MCF 10A (cell line): ENCODE data around the gene CBLN3. TPM values are rescaled to one million over a fixed set of nuclear protein-coding genes. Genes with fewer than 3 reads are reported as not detected.

Experiments used
- BruUV-seq: library from RNA; stranded (reverse); fragments of 400-500 nt; replicated peaks from 2 replicates; lab custom pipeline; 2021; lab: Mats Ljungman, UMichigan
- CTCF ChIA-PET: fragments of 300-600 bp; sonication (Branson Sonifier 250); formaldehyde crosslinking; extraction: SDS; loops from one replicate; lab custom pipeline; 2021; ENCODE audit warnings: antibody characterized with exemption, inconsistent platforms; lab: Yijun Ruan, JAX
- POLR2A ChIA-PET: fragments of 300-600, 350-650 bp; sonication (Branson Sonifier 250); formaldehyde crosslinking; extraction: SDS; loops from one replicate; lab custom pipeline; 2020; ENCODE audit warnings: antibody characterized with exemption, inconsistent platforms; lab: Yijun Ruan, JAX
- DNase-seq: peaks from one replicate; pipeline ENCODE4 v3.0.0-alpha.2; 2018; ENCODE audit not compliant: unreplicated experiment
- H3K27ac Mint-ChIP-seq: one replicate; pipeline ENCODE4 v1.8.0; 2022; ENCODE audit warnings: mild to moderate bottlenecking, low read depth, mixed read lengths; ENCODE audit not compliant: unreplicated experiment
- H3K27me3 Mint-ChIP-seq: one replicate; pipeline ENCODE4 v1.8.0; 2022; ENCODE audit warnings: mixed read lengths; ENCODE audit not compliant: insufficient read depth, unreplicated experiment
- H3K36me3 Mint-ChIP-seq: one replicate; pipeline ENCODE4 v1.8.0; 2022; ENCODE audit warnings: mild to moderate bottlenecking, moderate library complexity, mixed read lengths; ENCODE audit not compliant: insufficient read depth, unreplicated experiment
- H3K4me1 Mint-ChIP-seq: one replicate; pipeline ENCODE4 v1.8.0; 2022; ENCODE audit warnings: mixed read lengths; ENCODE audit not compliant: insufficient read depth, unreplicated experiment
- H3K4me3 Mint-ChIP-seq: one replicate; pipeline ENCODE4 v1.8.0; 2022; ENCODE audit warnings: mild to moderate bottlenecking, moderate library complexity, mixed read lengths; ENCODE audit not compliant: unreplicated experiment
- H3K9me3 Mint-ChIP-seq: one replicate; pipeline ENCODE4 v1.8.0; 2022; ENCODE audit warnings: mixed read lengths; ENCODE audit not compliant: unreplicated experiment
- intact Hi-C: fragments of 100-400 bp; cut with micrococcal nuclease; formaldehyde crosslinking; loops from 2 replicates; pipeline ENCODE4 v1.14.1; 2022
- total RNA-seq: library from RNA; stranded (reverse); gene quantifications from 2 replicates; pipeline ENCODE4 v1.2.3, GENCODE V29; 2022
- TF ChIP-seq, protein P1 (sequence below): fragments of 200-600 bp; IDR thresholded peaks from one replicate; pipeline ENCODE4 v1.8.0; 2022; ENCODE audit warnings: antibody characterized with exemption, mild to moderate bottlenecking; ENCODE audit not compliant: unreplicated experiment

The CBLN3 gene
- total RNA-seq, 1 experiment from 2014 or later, result 2.4 TPM

DNA sequence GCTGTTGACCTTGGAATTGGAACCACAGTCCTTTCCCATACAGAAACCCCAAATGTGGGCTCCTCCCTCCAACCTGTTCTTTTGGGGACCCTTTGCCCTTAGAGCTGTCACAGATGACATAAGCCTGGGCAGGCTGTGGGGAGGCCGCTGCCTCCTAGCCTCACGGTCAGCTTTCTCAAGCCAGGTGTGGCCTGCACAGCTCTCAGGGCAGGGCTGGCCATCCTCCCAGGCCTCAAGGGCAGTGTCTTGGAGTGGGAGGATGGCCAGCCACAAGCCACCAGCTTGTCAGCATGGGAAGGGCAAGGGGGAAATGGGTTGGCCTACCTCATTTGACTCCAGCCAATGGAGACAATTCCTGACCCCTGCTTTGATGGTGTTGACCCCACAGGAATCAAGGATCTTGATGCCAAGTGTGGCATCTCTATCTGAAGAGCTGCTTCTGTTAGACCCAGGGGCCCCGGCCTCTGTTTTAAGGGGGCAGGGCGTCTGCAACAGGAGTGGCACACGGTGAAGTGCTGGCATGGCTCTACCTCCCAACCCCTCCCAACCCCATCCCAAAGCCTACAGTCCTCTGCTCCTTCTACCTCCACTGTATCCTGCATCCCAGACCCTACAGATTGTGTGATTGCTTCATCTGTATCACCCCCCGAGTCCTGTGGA lies 11.5 kb downstream of the CBLN3 start:
- Mint-ChIP-seq H3K4me1 (peaks cover 11% of the 10 kb centered on the region), H3K36me3 (no peaks in the 10 kb centered on the region), H3K9me3 (no peaks in the 10 kb centered on the region), H3K27ac (peak overlapping the region; percentile 42), H3K27me3 (no peaks in the 10 kb centered on the region), H3K4me3 (no peak overlapping the region)
- intact Hi-C loops, result no loop called here
- DNase-seq, result no peak
- BruUV-seq, result no TSS peak
- POLR2A ChIA-PET, result interaction anchor here (0.7 to 1.8 kb wide), 4 partner anchors 9 to 38 kb away, joined by 3 to 9 read pairs (median 4); partner anchors contain the start of gene KHNYN
- CTCF ChIA-PET, result interaction anchor here (0.9 to 7.7 kb wide), 10 partner anchors 9 to 87 kb away, joined by 3 to 82 read pairs (median 8); no protein-coding TSS in a partner anchor
- TF ChIP-seq, protein P1, sequence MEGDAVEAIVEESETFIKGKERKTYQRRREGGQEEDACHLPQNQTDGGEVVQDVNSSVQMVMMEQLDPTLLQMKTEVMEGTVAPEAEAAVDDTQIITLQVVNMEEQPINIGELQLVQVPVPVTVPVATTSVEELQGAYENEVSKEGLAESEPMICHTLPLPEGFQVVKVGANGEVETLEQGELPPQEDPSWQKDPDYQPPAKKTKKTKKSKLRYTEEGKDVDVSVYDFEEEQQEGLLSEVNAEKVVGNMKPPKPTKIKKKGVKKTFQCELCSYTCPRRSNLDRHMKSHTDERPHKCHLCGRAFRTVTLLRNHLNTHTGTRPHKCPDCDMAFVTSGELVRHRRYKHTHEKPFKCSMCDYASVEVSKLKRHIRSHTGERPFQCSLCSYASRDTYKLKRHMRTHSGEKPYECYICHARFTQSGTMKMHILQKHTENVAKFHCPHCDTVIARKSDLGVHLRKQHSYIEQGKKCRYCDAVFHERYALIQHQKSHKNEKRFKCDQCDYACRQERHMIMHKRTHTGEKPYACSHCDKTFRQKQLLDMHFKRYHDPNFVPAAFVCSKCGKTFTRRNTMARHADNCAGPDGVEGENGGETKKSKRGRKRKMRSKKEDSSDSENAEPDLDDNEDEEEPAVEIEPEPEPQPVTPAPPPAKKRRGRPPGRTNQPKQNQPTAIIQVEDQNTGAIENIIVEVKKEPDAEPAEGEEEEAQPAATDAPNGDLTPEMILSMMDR, result no peak

DNA sequence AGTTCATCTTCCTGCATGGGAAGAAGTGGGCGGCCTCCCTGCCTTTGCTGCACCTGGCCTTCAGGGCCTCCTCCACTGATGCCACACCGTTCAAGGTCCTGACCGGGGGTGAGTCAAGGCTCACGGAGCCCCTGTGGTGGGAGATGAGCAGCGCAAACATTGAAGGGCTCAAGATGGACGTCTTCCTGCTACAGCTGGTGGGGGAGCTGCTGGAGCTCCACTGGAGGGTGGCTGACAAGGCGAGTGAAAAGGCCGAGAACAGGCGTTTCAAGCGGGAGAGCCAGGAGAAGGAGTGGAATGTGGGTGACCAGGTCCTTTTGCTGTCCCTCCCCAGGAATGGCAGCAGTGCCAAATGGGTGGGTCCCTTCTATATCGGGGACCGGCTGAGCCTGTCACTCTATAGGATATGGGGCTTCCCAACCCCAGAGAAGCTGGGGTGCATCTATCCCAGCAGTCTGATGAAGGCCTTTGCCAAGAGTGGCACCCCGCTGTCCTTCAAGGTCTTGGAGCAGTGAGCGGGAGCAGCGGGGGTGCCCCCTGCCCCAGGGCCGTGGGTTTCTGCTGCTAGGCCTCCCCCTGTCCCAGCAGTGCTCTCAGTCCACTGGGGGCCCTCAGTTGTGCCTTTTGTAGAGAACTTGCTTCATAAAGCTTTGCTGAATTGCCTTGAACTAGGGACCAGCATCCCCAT lies 12.4 kb downstream of the CBLN3 start:
- POLR2A ChIA-PET, result interaction anchor here (0.7 kb wide), 1 partner anchor 11 kb away, joined by 4 read pairs; no protein-coding TSS in a partner anchor
- Mint-ChIP-seq H3K9me3 (no peaks in the 10 kb centered on the region), H3K27ac (no peak overlapping the region), H3K4me1 (peaks cover 11% of the 10 kb centered on the region), H3K4me3 (no peak overlapping the region), H3K36me3 (no peaks in the 10 kb centered on the region), H3K27me3 (no peaks in the 10 kb centered on the region)
- intact Hi-C loops, result no loop called here
- TF ChIP-seq, protein P1, result no peak
- CTCF ChIA-PET, result interaction anchor here (0.9 to 7.7 kb wide), 7 partner anchors 8 to 79 kb away, joined by 4 to 82 read pairs (median 9); no protein-coding TSS in a partner anchor
- no peak for DNase-seq
- no TSS peak for BruUV-seq

DNA sequence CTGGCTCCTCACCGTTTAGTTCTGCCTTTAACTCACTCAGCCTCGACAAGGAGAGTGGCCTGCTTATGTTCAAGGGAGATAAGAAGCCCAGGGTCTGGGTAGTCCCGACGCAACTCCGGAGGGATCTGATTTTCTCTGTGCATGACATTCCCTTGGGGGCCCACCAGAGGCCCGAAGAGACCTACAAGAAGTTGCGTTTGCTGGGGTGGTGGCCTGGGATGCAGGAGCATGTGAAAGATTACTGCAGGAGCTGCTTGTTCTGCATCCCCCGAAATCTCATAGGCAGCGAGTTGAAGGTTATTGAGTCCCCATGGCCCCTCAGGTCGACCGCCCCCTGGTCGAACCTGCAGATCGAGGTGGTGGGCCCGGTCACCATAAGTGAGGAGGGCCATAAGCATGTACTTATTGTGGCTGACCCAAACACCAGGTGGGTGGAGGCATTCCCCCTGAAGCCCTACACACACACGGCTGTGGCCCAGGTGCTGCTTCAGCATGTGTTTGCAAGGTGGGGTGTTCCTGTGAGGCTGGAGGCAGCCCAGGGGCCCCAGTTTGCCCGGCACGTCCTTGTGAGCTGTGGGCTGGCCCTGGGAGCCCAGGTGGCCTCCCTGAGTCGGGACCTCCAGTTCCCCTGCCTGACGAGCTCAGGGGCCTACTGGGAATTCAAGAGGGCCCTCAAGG lies 13.1 kb downstream of the CBLN3 start:
- no peak for DNase-seq
- Mint-ChIP-seq H3K36me3 (no peaks in the 10 kb centered on the region), H3K4me1 (peaks cover 11% of the 10 kb centered on the region), H3K27me3 (no peaks in the 10 kb centered on the region), H3K4me3 (no peak overlapping the region), H3K27ac (no peak overlapping the region), H3K9me3 (no peaks in the 10 kb centered on the region)
- ChIA-PET POLR2A (interaction anchor here (0.7 kb wide), 1 partner anchor 11 kb away, joined by 4 read pairs; no protein-coding TSS in a partner anchor), CTCF (interaction anchor here (1.0 to 3.3 kb wide), 4 partner anchors 10 to 83 kb away, joined by 4 to 17 read pairs (median 6); no protein-coding TSS in a partner anchor)
- BruUV-seq, result no TSS peak
- TF ChIP-seq, protein P1, result no peak
- intact Hi-C loops, result no loop called here
